ENCODE results near the gene BATF3. TPM values are rescaled to one million over a fixed set of nuclear protein-coding genes. Genes with fewer than 3 reads are reported as not detected.

The BATF3 gene
- total and polyA plus RNA-seq, 2 donors (not counting 3 experiments of a cell fraction or from before 2014, with no cell fraction given), result 0.69 to 1.9 TPM

DNA sequence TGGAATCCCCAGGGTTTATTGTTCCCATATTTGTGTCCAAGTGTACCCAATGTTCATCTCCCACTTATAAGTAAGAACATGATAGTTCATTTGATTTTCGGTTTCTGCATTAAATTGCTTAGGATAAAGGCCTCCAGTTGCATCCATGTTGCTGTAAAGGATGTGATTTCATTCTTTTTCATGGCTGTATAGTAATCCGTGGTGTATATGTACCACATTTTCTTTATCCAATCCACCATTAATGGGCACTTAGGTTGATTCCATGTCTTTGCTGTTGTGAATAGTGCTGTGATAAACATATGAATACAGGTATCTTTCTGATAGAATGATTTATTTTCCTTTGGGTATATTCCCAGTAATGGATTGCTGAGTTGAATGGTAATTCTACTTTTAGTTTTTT is 20.0 kb upstream of the BATF3 start:
- ChIA-PET POLR2A (no interaction called here), CTCF (no interaction called here)
- H4K20me1 ChIP-seq (replicated peaks; ENCODE audit: control insufficient read depth, extremely low read depth, insufficient read depth, low read length), result no peaks in the 10 kb centered on the region
- no TSS peak for BruUV-seq (replicated peaks)
- no peak overlapping the region for H3K27ac ChIP-seq (ENCODE audit: insufficient read depth, low read depth, low read length)
- FAIRE-seq, result no peak
- peaks cover 16% of the 10 kb centered on the region for H3K4me1 ChIP-seq (ENCODE audit: control insufficient read depth, extremely low read depth, insufficient read depth, low read length)
- H3K9me1 ChIP-seq (replicated peaks; ENCODE audit: control insufficient read depth, extremely low read depth, insufficient read depth, low read length), result no peaks in the 10 kb centered on the region
- TF ChIP-seq JUN (IDR thresholded peaks at IDR 0.05; ENCODE audit: borderline replicate concordance, insufficient read depth, insufficient read length, low read depth) (no peak), EZH2 (IDR thresholded peaks at IDR 0.05; ENCODE audit: borderline replicate concordance, low read depth, low read length, severe bottlenecking) (no peak), FOS (IDR thresholded peaks at IDR 0.05; ENCODE audit: borderline replicate concordance, insufficient read depth, low read length) (no peak), POLR2AphosphoS5 (IDR thresholded peaks at IDR 0.05; ENCODE audit: insufficient read depth, low read depth, low read length) (no peak), POLR2A (IDR thresholded peaks at IDR 0.05; ENCODE audit: low read depth, low read length) (no peak), GATA2 (IDR thresholded peaks at IDR 0.05; ENCODE audit: insufficient read depth, insufficient read length, low read depth, low read length) (no peak), MYC (IDR thresholded peaks at IDR 0.05; ENCODE audit: low read depth, low read length) (no peak)
- TF ChIP-seq, protein P1, sequence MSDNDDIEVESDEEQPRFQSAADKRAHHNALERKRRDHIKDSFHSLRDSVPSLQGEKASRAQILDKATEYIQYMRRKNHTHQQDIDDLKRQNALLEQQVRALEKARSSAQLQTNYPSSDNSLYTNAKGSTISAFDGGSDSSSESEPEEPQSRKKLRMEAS (IDR thresholded peaks at IDR 0.05; ENCODE audit: insufficient read depth, insufficient read length), result no peak
- TF ChIP-seq, protein P2, sequence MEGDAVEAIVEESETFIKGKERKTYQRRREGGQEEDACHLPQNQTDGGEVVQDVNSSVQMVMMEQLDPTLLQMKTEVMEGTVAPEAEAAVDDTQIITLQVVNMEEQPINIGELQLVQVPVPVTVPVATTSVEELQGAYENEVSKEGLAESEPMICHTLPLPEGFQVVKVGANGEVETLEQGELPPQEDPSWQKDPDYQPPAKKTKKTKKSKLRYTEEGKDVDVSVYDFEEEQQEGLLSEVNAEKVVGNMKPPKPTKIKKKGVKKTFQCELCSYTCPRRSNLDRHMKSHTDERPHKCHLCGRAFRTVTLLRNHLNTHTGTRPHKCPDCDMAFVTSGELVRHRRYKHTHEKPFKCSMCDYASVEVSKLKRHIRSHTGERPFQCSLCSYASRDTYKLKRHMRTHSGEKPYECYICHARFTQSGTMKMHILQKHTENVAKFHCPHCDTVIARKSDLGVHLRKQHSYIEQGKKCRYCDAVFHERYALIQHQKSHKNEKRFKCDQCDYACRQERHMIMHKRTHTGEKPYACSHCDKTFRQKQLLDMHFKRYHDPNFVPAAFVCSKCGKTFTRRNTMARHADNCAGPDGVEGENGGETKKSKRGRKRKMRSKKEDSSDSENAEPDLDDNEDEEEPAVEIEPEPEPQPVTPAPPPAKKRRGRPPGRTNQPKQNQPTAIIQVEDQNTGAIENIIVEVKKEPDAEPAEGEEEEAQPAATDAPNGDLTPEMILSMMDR (IDR thresholded peaks at IDR 0.05; ENCODE audit: extremely low read depth in 1 of 2, insufficient read depth in 1 of 2, low read depth in 1 of 2, low read length in 2 of 2), result no peak
- no peak for DNase-seq (ENCODE audit: low read depth, low spot score)
- H3K27me3 ChIP-seq (ENCODE audit: control insufficient read depth in 2 of 2, insufficient read depth in 2 of 2, low read length in 2 of 2), result peaks cover 0 to 2% of the 10 kb centered on the region in 2 experiments
- no peaks in the 10 kb centered on the region for H3K9me3 ChIP-seq (replicated peaks; ENCODE audit: control insufficient read depth, insufficient read depth, low read length)
- H3K4me3 ChIP-seq (replicated peaks in 1 of 3; ENCODE audit: insufficient read depth in 1 of 3, low read depth in 1 of 3, low read length in 3 of 3), result no peak overlapping the region
- H2AFZ ChIP-seq (ENCODE audit: low read depth, low read length), result no peak overlapping the region
- no peaks in the 10 kb centered on the region for H3K36me3 ChIP-seq (ENCODE audit: control insufficient read depth in 2 of 2, extremely low read depth in 1 of 2, insufficient read depth in 2 of 2, low read length in 2 of 2)
- H3K79me2 ChIP-seq (ENCODE audit: control insufficient read depth, insufficient read depth, low read length), result no peaks in the 10 kb centered on the region
- intact Hi-C loops (cut with micrococcal nuclease), result no loop called here
- no peak overlapping the region for H3K4me2 ChIP-seq (ENCODE audit: insufficient read depth, low read length)
- dilution Hi-C loops (cut with MboI; ENCODE audit: extremely low pct_ligation_motif_present, low sequenced_read_pairs), result no loop called here
- no peak overlapping the region for H3K9ac ChIP-seq (replicated peaks; ENCODE audit: extremely low read depth, insufficient read depth, low read length)

Measured in endothelial cell of umbilical vein (primary cell).